DND-41 (cell line): Measurements from ENCODE around the gene WDFY4.

Experiments
- ATAC-seq: fragments of 200-7000 bp; cut with Tn5 transposase; 3 replicates; pipeline ENCODE4 v1.9.1; 2021; ENCODE audit warnings: low read depth; ENCODE audit not compliant: insufficient read depth
- DNase-seq: peaks from one replicate; pipeline ENCODE4 v3.0.0-alpha.2; 2020
- H2AFZ ChIP-seq: 2 replicates; pipeline ENCODE4 v1.6.0; 2012; ENCODE audit warnings: low read depth, low read length
- H3K27ac ChIP-seq: 2 replicates; pipeline ENCODE4 v1.5.1; 2012; ENCODE audit warnings: low read length, inconsistent platforms
- H3K27me3 ChIP-seq: fragments of 200-600 bp; sonication (generic); 2 replicates; pipeline ENCODE4 v1.6.0; 2012; ENCODE audit warnings: low read length, mild to moderate bottlenecking, inconsistent platforms; ENCODE audit not compliant: insufficient read depth, poor library complexity
- H3K36me3 ChIP-seq: 2 replicates; pipeline ENCODE4 v1.5.1; 2012; ENCODE audit warnings: low read length, inconsistent platforms; ENCODE audit not compliant: insufficient read depth
- H3K4me1 ChIP-seq: 2 replicates; pipeline ENCODE4 v1.5.1; 2012; ENCODE audit warnings: mild to moderate bottlenecking, low read length; ENCODE audit not compliant: insufficient read depth
- H3K4me2 ChIP-seq: 2 replicates; pipeline ENCODE4 v1.6.0; 2012; ENCODE audit warnings: mild to moderate bottlenecking, moderate library complexity, low read length, inconsistent platforms; ENCODE audit not compliant: insufficient read depth
- H3K4me3 ChIP-seq, 2 experiments: fragments of 200-600 bp in 1 of 2; shearing (Covaris generic) in 1 of 2; 2 replicates each; pipeline ENCODE4 v1.5.1; 2012 to 2016; ENCODE audit warnings: inconsistent platforms in 2 of 2, low read length in 2 of 2, mild to moderate bottlenecking in 2 of 2, low read depth in 1 of 2, moderate library complexity in 1 of 2
- H3K79me2 ChIP-seq: 2 replicates; pipeline ENCODE4 v1.6.0; 2012; ENCODE audit warnings: low read length, inconsistent platforms; ENCODE audit not compliant: insufficient read depth
- H3K9ac ChIP-seq: 2 replicates; pipeline ENCODE4 v1.6.0; 2012; ENCODE audit warnings: low read depth, mild to moderate bottlenecking, inconsistent platforms, low read length, moderate library complexity
- H3K9me3 ChIP-seq: 2 replicates; pipeline ENCODE4 v1.5.1; 2012; ENCODE audit warnings: low read length, moderate library complexity, mild to moderate bottlenecking, inconsistent platforms; ENCODE audit not compliant: insufficient read depth, severe bottlenecking
- H4K20me1 ChIP-seq: 2 replicates; pipeline ENCODE4 v1.6.0; 2012; ENCODE audit warnings: low read length; ENCODE audit not compliant: insufficient read depth
- EZH2 ChIP-seq: IDR thresholded peaks from 3 replicates; pipeline ENCODE4 v1.6.1; 2012; ENCODE audit warnings: borderline replicate concordance, low read depth, mild to moderate bottlenecking, moderate library complexity, low read length, inconsistent platforms; ENCODE audit not compliant: severe bottlenecking
- TF ChIP-seq, protein P1 (sequence below): IDR thresholded peaks from 2 replicates; pipeline ENCODE4 v1.5.1; 2012; ENCODE audit warnings: borderline replicate concordance, low read length, moderate library complexity, mild to moderate bottlenecking; ENCODE audit not compliant: poor library complexity, severe bottlenecking; ENCODE audit errors: extremely low read depth

WDFY4 gene

DNA sequence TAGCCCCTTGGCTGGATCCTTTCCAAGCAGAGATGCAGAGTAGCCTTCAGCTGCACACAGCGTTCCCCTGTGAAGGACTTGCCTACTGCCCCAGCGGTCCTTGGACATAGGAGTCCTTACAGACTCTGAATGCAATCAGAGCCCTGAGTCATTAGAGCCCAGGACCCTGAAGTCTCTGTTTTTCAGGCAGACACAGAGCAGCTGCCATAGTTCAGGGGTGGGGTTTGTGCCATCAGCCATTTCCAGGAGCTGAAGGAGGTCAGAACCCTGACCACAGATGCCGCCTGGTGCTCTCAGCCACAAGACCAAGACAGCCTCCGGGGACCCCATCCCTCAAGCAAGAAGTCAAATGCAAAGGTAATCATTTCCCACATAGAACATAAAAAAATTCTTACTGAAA, 32.8 kb upstream of the WDFY4 start:
- Histone ChIP-seq H3K9ac (no peak overlapping the region), H3K4me2 (no peak overlapping the region), H3K4me3 (no peak overlapping the region), H3K36me3 (no peaks in the 10 kb centered on the region), H2AFZ (no peak overlapping the region), H3K27me3 (peaks cover 13% of the 10 kb centered on the region), H3K9me3 (no peaks in the 10 kb centered on the region), H3K4me1 (peaks cover 11% of the 10 kb centered on the region), H3K27ac (no peak overlapping the region), H3K79me2 (no peaks in the 10 kb centered on the region), H4K20me1 (peaks cover 7% of the 10 kb centered on the region; the same call in 1 of the 2 replicates)
- no peak for TF ChIP-seq EZH2
- TF ChIP-seq, protein P1, sequence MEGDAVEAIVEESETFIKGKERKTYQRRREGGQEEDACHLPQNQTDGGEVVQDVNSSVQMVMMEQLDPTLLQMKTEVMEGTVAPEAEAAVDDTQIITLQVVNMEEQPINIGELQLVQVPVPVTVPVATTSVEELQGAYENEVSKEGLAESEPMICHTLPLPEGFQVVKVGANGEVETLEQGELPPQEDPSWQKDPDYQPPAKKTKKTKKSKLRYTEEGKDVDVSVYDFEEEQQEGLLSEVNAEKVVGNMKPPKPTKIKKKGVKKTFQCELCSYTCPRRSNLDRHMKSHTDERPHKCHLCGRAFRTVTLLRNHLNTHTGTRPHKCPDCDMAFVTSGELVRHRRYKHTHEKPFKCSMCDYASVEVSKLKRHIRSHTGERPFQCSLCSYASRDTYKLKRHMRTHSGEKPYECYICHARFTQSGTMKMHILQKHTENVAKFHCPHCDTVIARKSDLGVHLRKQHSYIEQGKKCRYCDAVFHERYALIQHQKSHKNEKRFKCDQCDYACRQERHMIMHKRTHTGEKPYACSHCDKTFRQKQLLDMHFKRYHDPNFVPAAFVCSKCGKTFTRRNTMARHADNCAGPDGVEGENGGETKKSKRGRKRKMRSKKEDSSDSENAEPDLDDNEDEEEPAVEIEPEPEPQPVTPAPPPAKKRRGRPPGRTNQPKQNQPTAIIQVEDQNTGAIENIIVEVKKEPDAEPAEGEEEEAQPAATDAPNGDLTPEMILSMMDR, result no peak
- ATAC-seq, result no peak
- DNase-seq, result no peak

DNA sequence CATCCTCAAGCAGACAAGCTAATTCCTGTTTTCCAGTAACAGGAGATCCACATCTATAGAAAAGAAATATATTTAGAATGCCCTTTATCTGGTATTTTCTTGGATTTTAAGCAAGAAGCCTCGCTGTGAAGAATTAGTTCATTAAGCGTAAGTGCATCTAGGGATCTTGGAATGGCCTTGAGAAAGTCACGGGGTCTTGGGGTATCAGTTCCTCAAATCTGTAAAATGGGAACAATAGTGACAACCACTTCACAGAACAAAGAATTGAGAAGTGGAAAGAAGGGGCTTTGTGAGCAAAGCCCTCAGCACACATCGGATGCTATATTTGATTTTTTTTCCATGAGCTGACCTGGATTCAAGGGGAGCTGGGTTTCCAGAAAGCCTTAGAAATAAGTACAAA, 32.3 kb upstream of the WDFY4 start:
- TF ChIP-seq, protein P1, result no peak
- no peak for TF ChIP-seq EZH2
- H3K79me2 ChIP-seq, result no peaks in the 10 kb centered on the region
- peaks cover 7% of the 10 kb centered on the region; the same call in 1 of the 2 replicates for H4K20me1 ChIP-seq
- no peak overlapping the region for H3K4me3 ChIP-seq
- DNase-seq, result no peak
- H3K27me3 ChIP-seq, result peaks cover 15% of the 10 kb centered on the region
- no peak overlapping the region for H2AFZ ChIP-seq
- H3K9me3 ChIP-seq, result no peaks in the 10 kb centered on the region
- H3K36me3 ChIP-seq, result no peaks in the 10 kb centered on the region
- H3K9ac ChIP-seq, result no peak overlapping the region
- ATAC-seq, result no peak
- no peak overlapping the region for H3K4me2 ChIP-seq
- no peak overlapping the region for H3K27ac ChIP-seq
- H3K4me1 ChIP-seq, result peaks cover 12% of the 10 kb centered on the region

DNA sequence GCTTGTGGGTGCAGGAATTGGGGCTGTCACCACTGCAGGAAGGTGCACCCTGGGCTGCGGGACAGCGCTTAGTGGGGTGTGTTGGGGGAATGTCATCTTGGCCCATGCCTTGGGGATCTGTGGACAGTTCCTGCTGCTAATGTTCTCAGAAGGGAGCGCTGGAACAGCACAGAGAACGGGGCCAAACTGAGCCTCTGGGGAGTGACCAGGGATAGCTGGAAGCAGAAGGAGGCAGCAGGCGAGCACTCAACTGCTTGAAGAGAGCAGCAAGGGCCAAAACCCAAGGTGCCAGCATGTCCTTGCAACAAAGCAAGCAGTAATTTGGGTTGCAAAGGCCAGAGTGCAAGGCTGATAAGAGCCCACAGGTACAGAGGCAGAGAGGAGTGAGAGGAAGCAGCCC, 31.3 kb upstream of the WDFY4 start:
- ATAC-seq, result no peak
- Histone ChIP-seq H3K9me3 (no peaks in the 10 kb centered on the region), H3K79me2 (no peaks in the 10 kb centered on the region), H3K4me3 (no peak overlapping the region), H3K27me3 (peaks cover 15% of the 10 kb centered on the region), H3K27ac (no peak overlapping the region), H3K36me3 (no peaks in the 10 kb centered on the region), H3K9ac (no peak overlapping the region), H2AFZ (no peak overlapping the region), H3K4me1 (peaks cover 12% of the 10 kb centered on the region), H3K4me2 (no peak overlapping the region), H4K20me1 (peaks cover 7% of the 10 kb centered on the region; the same call in 1 of the 2 replicates)
- TF ChIP-seq, protein P1, result no peak
- TF ChIP-seq EZH2, result no peak
- DNase-seq, result no peak
